HG02943 (cell line): Measurements from ENCODE around the gene ZNF543.

Source experiments
- ATAC-seq: cut with Tn5 transposase; IDR thresholded peaks from one replicate; pipeline ENCODE4 v1.9.1; 2021; ENCODE audit warnings: mild to moderate bottlenecking, low read depth, moderate library complexity; ENCODE audit not compliant: unreplicated experiment

ZNF543 gene

DNA sequence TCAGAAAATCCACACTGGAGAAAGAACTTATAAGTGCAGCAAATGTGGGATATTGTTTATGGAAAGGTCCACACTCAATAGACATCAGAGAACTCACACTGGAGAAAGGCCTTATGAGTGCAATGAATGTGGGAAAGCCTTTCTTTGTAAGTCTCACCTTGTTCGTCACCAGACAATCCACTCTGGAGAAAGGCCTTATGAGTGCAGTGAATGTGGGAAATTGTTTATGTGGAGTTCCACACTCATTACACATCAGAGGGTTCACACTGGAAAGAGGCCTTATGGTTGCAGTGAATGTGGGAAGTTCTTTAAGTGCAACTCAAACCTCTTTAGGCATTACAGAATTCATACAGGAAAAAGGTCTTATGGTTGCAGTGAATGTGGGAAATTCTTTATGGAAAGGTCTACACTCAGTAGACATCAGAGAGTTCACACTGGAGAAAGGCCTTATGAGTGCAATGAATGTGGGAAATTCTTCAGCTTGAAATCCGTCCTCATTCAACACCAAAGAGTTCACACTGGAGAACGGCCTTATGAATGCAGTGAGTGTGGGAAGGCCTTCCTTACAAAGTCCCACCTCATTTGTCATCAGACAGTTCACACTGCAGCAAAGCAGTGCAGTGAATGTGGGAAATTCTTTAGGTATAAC, 57.4 kb downstream of the ZNF543 start:
- no peak for ATAC-seq
